Epidermal melanocyte (primary cell): ENCODE results near the gene ZC3H8.

ENCODE experiments used
- DNase-seq: peaks from one replicate; pipeline ENCODE4 v3.0.0; 2011; ENCODE audit warnings: low spot score; ENCODE audit not compliant: insufficient read length

ZC3H8 gene

DNA sequence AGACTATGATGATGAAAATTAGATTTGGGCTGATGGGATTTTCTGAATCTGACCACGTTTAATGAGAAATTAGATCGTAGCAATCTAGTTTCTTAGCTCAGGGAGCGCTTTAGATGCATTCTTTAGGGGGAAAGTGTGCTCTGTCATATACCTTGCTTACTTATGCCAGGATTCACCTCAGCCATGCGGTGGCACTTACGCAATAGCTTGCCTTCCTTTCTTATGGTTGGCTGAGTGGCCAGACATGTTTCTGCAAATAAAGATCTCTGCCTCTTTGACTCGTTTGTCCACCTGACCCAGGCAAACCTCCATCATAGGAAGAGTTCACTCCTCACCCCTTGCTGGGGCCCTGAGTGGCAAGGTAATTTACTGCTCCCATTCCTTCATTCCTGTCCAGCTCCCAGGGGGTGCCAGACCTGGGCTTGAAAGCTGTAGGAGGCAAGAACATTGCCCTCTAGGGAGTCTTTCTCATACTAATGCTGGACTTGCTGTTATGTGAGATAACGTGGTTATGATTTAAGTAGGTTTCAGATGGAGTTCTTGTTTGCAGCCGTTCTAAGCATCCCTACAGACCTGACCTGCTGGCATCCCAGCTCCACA, 59.6 kb downstream of the ZC3H8 start:
- DNase-seq: no peak

DNA sequence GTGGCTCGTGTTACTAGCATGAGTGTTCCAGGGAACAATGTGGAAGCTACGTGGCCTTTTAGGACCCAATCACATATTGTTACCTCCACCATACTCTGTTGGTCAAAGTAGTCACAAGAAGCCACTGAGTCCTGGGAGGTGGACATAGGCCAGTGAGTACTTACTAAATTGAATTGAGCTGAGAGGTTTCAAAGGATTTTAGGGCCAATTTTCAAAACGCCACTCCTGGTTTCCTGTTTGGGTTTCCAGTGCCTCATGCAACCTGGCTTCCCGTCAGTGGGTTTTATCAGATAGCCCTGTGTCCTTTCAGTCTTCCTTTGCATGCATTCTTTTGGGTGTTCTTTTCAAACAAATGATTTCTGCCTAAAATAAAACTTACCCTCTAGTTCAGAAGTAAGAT, 60.4 kb downstream of the ZC3H8 start:
- no peak for DNase-seq

DNA sequence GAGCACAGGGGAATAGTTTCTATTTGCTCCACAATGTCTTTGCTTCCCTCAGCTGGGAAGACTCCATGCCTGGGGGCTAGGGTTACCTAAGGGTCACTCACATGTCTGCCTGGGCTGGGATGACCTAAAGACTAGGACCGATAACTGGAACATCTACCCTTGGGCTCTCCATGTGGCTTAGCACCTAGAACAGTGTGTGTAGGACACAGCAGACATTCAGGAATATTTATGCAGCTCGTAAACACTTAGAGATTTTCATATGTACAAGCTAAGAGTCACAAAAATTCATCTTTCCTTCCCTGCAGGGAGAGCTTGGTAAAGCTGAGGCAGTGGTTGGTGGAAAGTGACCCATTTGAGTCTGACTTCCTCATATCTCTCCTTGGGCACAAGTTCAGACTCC, 60.8 kb downstream of the ZC3H8 start:
- no peak for DNase-seq

DNA sequence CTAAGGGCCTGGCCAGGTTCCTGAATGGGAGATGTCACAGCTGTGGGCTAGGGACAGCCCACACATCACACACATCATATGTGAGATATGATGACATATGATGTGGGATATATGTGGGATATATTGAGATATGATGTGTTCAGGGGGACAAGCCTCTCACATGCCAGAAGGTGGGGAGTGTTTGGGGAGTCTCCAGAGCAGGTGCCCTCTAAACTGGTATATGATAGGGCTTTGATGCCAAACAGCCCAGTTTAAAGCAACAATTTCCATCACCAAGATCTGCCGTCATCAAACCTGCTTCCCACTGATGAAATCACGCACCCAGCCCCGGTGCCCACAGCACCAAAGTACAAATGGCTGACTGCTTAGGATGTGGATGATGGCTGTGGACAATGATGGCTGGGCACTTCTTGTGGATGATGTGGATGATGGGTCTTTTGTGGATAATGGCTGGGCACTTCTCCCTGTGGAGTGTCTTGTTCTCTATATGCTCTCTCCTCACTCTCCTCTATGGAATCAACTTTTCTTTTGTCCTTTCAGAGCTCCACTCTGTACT, 65.8 kb downstream of the ZC3H8 start:
- no peak for DNase-seq

GRCh38 chr2:112187805-112188596, 66.8 kb downstream of the ZC3H8 start:
- DNase-seq: no peak

DNA sequence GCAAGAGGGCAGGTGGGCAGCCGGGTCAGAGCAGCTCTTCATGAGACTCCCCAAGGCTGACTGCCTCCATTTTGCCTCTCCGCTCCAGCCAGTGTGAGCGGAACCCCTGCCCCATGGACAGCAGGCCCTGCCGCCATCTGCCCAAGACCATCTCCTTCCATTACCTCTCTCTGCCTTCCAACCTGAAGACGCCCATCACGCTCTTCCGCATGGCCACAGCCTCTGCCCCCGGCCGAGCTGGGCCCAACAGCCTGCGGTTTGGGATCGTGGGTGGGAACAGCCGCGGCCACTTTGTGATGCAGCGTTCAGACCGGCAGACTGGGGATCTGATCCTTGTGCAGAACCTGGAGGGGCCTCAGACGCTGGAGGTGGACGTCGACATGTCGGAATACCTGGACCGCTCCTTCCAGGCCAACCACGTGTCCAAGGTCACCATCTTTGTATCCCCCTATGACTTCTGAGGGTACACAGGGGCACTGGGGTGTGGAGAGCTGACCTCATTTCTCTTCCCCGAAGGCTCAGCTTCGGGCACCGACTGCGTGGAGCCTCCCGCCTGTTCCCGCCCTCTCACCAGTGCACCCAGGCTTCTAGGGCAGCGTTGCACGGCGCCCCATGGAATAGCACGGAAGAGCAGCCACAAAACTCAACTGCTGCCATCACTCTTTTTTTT, 67.7 kb downstream of the ZC3H8 start:
- no peak for DNase-seq

DNA sequence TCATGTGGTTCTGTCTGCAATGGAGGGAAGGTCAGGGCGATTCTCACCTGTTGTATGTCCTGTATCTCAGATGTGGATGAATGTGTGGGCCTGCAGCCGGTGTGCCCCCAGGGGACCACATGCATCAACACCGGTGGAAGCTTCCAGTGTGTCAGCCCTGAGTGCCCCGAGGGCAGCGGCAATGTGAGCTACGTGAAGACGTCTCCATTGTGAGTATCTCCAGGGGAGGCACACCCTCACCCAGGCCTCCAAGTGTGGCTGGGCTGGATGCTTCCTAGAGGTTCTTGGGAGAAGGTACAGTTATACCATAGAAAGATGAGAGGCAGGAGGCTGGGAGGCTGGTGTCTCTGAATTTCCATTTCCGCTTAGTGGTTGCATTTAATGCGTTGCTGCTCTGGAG, 69.7 kb downstream of the ZC3H8 start:
- no peak for DNase-seq

DNA sequence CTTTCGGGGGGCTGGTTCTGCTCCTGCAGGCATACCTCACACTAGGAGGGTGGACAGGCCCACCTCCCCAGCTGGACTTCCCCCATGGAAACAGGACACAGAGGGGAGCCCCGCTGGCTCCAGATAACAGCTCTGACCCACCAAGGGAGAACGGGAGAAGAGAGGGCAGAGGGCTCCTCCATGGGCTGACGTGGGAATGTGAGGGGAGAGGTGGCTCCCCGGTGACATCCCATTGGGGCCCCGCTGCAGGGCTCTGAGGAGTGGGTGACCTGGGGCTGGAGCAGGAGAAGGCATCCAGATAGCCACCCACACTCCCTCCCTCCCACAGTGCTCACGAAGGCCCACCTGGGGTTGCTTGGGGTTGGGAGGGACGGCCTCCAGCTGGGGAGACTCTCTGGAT, 70.7 kb downstream of the ZC3H8 start:
- DNase-seq: no peak

GRCh38 chr2:112183327-112184025, 71.4 kb downstream of the ZC3H8 start:
- no peak for DNase-seq

DNA sequence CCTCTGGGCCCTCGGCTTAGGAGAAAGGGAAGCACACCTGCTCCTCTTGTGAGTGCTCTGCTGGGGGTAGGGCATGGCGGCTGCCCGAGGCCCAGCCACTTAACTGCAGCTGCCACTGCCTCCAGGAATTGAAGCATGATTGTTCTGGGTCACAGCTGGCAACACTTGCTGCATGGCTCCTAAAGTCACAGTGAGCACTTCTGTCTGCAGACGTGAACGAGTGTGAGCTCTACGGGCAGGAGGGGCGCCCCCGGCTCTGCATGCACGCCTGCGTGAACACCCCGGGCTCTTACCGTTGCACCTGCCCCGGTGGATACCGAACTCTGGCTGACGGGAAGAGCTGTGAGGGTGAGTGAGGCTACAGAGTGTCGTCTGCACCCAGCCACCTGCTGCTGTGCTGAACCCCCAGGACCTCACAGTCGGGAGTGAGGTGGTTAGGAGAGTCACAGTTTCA, 72.2 kb downstream of the ZC3H8 start:
- no peak for DNase-seq

- no peak for DNase-seq
These were observed 73.1 kb downstream of the ZC3H8 start for GRCh38 chr2:112181571-112182290.

DNA sequence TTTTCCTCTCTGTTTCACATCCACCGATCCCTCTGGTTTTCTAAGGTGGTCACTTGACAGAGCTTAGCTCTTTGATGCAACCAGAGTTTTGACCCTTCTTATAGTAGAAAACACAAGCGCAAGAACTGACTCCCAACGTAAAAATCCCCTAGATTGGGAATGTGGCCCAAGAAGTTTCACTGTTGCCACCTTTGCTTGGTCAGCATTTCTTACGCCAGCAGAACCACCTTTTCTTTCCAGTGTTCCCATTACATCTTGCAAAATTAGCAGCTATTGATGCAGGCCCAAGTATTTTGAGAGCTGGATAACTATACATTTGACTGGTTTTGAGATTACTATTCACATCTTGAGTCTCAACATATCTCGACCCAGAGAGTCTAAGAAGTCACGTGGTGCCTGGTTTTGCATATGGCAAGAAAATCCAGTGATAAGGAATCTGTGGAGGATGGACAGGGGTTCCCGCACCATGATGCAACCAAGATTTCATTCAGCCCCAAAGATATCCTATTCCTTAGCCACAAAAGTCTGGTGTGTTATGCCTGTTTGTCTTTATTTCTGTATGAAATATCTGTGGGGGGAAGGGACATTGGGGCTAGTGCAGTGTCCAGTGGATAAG, 78.8 kb downstream of the ZC3H8 start:
- no peak for DNase-seq

- no peak for DNase-seq
These were observed 79.5 kb downstream of the ZC3H8 start for GRCh38 chr2:112175333-112175732.

- no peak for DNase-seq
These were observed 80.5 kb downstream of the ZC3H8 start for GRCh38 chr2:112174383-112174782.

- no peak for DNase-seq
These were observed 81.1 kb downstream of the ZC3H8 start for GRCh38 chr2:112173646-112174319.

DNA sequence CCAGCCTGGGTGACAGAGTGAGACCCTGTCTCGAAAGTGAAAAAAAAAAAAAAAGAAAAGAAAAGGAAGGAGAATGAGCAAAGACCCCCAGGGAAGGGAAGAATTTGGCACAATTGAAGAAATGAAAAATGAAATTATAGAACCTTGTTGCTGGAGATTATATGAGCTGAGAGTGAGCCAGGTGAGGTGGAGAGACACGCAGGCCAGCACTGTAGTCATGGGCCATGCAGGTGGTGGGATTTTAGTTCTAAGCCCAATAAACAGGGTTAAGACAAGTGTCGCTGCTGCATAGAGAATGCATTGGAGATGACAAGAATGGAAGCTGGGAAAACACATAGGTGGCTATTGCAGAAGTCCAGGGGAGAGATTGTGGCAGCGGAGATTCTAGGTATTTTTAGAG, 84.3 kb downstream of the ZC3H8 start:
- DNase-seq: no peak

DNA sequence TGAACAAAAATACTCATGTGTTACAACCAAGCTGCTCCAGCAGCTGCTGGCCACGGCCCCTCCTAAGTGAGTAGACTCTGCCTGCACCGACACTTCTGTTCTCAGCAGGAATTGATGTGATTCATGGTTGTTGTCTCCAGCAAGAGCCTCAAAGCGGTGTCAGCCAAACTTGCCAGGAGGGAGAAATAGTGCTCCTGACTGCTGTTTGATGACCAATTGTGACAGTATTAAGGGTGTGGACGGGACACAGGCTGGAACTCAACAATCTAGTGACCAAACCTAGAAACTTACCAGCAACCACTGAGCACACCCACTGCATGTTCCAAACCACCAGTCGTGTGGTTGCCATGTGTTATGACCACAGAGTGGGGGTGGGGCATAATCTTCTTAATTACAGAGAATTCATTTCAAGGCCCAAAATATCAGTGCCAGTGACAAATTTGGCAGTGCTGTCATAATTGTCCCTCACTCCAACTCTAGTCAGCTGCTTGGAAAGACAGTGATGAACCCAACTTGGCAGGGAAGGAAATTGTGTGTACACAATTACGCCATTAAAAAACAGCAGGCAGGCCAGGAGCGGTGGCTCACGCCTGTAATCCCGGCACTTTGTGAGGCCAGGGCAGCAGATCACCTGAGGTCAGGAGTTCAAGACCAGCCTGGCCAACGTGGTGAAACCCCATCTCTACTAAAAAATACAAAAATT, 86.3 kb downstream of the ZC3H8 start:
- no peak for DNase-seq

DNA sequence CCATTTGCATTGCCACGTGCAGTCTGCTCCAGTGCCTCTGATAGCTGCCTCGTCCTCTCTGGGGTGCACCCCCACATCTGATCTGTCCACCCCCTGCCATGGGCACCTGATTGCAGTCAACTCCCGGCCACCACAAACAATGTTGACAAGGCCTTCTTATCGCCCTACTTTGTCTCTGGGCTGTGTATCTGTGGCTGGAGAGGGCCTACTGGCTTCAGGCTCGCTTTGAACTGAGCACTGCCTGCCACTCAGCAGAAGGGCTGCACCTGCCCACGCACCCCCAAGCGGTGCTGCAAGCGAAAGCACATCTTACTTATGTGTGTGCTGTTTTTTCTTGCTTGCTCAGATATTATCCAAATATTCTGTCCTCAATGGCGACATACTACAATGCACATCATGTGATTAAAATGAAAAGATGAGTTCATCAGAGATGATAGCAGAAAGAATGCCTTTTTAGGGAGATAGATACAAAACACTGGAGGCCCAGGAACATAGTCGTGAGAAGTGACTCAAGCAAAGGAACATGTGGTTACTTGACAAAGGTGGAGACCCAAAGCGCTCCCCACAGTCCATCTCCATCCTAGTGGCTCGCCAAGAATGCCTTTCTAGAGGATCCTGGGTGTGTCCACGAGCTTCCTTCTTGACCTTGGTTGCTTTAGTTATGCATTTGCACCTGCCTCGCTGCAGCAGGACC, 87.9 kb downstream of the ZC3H8 start:
- no peak for DNase-seq

GRCh38 chr2:112165296-112165695, 89.5 kb downstream of the ZC3H8 start:
- no peak for DNase-seq
